ENCODE data around the gene SFRP5.

DNA sequence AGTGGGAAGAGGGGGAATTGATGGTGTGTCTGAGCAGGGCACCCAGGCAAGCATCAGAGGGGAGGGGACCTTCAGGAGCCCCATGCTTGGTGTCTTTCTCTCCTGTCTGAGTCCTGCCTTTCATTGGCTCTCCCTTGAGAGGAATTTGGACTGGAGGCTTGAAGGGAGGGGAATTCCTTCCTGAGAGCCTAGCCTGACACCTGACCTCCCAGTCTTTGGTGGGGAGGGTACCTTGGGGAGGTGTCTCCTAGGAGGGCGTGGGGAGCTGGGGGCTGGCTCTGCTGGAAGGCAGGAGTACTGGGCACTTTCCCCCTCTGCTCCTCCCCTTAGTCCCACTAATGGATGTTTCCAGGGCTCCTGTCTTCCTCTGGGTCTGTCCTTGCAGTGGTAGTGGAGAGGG, 1.3 kb upstream of the SFRP5 start:
- no peak for TF ChIP-seq ZBTB38 (CRISPR knock-in tag; IDR thresholded peaks at IDR 0.05)
- TF ChIP-seq, protein P1, sequence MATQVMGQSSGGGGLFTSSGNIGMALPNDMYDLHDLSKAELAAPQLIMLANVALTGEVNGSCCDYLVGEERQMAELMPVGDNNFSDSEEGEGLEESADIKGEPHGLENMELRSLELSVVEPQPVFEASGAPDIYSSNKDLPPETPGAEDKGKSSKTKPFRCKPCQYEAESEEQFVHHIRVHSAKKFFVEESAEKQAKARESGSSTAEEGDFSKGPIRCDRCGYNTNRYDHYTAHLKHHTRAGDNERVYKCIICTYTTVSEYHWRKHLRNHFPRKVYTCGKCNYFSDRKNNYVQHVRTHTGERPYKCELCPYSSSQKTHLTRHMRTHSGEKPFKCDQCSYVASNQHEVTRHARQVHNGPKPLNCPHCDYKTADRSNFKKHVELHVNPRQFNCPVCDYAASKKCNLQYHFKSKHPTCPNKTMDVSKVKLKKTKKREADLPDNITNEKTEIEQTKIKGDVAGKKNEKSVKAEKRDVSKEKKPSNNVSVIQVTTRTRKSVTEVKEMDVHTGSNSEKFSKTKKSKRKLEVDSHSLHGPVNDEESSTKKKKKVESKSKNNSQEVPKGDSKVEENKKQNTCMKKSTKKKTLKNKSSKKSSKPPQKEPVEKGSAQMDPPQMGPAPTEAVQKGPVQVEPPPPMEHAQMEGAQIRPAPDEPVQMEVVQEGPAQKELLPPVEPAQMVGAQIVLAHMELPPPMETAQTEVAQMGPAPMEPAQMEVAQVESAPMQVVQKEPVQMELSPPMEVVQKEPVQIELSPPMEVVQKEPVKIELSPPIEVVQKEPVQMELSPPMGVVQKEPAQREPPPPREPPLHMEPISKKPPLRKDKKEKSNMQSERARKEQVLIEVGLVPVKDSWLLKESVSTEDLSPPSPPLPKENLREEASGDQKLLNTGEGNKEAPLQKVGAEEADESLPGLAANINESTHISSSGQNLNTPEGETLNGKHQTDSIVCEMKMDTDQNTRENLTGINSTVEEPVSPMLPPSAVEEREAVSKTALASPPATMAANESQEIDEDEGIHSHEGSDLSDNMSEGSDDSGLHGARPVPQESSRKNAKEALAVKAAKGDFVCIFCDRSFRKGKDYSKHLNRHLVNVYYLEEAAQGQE (IDR thresholded peaks at IDR 0.05; ENCODE audit: borderline replicate concordance in 1 of 2, low read depth in 1 of 2, low read length in 2 of 2): no peak
- TF ChIP-seq, protein P2, sequence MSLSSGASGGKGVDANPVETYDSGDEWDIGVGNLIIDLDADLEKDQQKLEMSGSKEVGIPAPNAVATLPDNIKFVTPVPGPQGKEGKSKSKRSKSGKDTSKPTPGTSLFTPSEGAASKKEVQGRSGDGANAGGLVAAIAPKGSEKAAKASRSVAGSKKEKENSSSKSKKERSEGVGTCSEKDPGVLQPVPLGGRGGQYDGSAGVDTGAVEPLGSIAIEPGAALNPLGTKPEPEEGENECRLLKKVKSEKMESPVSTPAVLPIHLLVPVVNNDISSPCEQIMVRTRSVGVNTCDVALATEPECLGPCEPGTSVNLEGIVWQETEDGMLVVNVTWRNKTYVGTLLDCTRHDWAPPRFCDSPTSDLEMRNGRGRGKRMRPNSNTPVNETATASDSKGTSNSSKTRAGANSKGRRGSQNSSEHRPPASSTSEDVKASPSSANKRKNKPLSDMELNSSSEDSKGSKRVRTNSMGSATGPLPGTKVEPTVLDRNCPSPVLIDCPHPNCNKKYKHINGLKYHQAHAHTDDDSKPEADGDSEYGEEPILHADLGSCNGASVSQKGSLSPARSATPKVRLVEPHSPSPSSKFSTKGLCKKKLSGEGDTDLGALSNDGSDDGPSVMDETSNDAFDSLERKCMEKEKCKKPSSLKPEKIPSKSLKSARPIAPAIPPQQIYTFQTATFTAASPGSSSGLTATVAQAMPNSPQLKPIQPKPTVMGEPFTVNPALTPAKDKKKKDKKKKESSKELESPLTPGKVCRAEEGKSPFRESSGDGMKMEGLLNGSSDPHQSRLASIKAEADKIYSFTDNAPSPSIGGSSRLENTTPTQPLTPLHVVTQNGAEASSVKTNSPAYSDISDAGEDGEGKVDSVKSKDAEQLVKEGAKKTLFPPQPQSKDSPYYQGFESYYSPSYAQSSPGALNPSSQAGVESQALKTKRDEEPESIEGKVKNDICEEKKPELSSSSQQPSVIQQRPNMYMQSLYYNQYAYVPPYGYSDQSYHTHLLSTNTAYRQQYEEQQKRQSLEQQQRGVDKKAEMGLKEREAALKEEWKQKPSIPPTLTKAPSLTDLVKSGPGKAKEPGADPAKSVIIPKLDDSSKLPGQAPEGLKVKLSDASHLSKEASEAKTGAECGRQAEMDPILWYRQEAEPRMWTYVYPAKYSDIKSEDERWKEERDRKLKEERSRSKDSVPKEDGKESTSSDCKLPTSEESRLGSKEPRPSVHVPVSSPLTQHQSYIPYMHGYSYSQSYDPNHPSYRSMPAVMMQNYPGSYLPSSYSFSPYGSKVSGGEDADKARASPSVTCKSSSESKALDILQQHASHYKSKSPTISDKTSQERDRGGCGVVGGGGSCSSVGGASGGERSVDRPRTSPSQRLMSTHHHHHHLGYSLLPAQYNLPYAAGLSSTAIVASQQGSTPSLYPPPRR (CRISPR knock-in tag; IDR thresholded peaks at IDR 0.05; ENCODE audit: borderline replicate concordance): no peak
- no peak for TF ChIP-seq ZNF670 (CRISPR knock-in tag; IDR thresholded peaks at IDR 0.05; ENCODE audit: borderline replicate concordance)
- no peak for TF ChIP-seq AGO1 (IDR thresholded peaks at IDR 0.05; ENCODE audit: low read depth, low read length, poor library complexity, severe bottlenecking)
- no peak for TF ChIP-seq ZNF589 (CRISPR knock-in tag; conservative IDR thresholded peaks at IDR 0.05)
- no peak for TF ChIP-seq ZNF264 (CRISPR knock-in tag; IDR thresholded peaks at IDR 0.05)
- TF ChIP-seq, protein P3, sequence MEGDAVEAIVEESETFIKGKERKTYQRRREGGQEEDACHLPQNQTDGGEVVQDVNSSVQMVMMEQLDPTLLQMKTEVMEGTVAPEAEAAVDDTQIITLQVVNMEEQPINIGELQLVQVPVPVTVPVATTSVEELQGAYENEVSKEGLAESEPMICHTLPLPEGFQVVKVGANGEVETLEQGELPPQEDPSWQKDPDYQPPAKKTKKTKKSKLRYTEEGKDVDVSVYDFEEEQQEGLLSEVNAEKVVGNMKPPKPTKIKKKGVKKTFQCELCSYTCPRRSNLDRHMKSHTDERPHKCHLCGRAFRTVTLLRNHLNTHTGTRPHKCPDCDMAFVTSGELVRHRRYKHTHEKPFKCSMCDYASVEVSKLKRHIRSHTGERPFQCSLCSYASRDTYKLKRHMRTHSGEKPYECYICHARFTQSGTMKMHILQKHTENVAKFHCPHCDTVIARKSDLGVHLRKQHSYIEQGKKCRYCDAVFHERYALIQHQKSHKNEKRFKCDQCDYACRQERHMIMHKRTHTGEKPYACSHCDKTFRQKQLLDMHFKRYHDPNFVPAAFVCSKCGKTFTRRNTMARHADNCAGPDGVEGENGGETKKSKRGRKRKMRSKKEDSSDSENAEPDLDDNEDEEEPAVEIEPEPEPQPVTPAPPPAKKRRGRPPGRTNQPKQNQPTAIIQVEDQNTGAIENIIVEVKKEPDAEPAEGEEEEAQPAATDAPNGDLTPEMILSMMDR (CRISPR knock-in tag; IDR thresholded peaks at IDR 0.05): no peak
- no peak for TF ChIP-seq HMGA1 (CRISPR knock-in tag; conservative IDR thresholded peaks at IDR 0.05)
- TF ChIP-seq CEBPB (IDR thresholded peaks at IDR 0.05; ENCODE audit: borderline replicate concordance, low read depth, low read length): no peak
- TF ChIP-seq, protein P4, sequence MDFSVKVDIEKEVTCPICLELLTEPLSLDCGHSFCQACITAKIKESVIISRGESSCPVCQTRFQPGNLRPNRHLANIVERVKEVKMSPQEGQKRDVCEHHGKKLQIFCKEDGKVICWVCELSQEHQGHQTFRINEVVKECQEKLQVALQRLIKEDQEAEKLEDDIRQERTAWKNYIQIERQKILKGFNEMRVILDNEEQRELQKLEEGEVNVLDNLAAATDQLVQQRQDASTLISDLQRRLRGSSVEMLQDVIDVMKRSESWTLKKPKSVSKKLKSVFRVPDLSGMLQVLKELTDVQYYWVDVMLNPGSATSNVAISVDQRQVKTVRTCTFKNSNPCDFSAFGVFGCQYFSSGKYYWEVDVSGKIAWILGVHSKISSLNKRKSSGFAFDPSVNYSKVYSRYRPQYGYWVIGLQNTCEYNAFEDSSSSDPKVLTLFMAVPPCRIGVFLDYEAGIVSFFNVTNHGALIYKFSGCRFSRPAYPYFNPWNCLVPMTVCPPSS (IDR thresholded peaks at IDR 0.05): no peak
- TF ChIP-seq NFATC3 (CRISPR knock-in tag; IDR thresholded peaks at IDR 0.05): no peak
- no peak for TF ChIP-seq ZNF550 (CRISPR knock-in tag; IDR thresholded peaks at IDR 0.05; ENCODE audit: borderline replicate concordance)
- TF ChIP-seq ZNF678 (CRISPR knock-in tag; IDR thresholded peaks at IDR 0.05): no peak
